Measurements from ENCODE around the gene COPB2. TPM values are rescaled to one million over a fixed set of nuclear protein-coding genes. Genes with fewer than 3 reads are reported as not detected.

The COPB2 gene
- total and polyA plus RNA-seq, 4 experiments from 2014 or later = 55.1 to 80.6 (median 79.0) TPM

DNA sequence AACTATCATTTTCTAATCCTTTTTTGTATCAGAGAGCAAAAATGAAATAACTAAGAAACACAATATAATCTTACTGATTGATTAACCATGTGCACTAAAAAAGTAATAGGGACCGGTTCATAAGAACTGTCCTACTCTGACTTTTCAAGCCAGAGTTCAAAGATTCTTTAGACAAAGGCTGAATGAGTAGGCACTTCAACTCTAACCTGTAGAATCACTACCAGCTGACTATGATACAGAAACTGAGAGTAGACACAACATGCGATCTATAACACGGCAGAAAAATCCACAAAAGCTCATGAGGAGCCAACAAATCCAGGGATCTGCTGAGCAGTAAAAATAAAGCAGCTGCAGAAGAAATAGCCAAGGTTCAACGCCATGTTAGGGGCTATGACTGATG is 8.9 kb downstream of the COPB2 start:
- Mint-ChIP-seq H3K9me3 (no peaks in the 10 kb centered on the region), H3K27ac (peak overlapping the region in 4 of 7 donors; percentile 7 to 63 (median 48)), H3K4me1 (peaks cover 19 to 40% (median 28%) of the 10 kb centered on the region in 4 donors), H3K4me3 (no peak overlapping the region), H3K27me3 (no peaks in the 10 kb centered on the region), H3K36me3 (peaks cover 38 to 59% of the 10 kb centered on the region in 2 donors)
- intact Hi-C loops (cut with micrococcal nuclease) = no loop called here
- H3K4me3 ChIP-seq (ENCODE audit: low read length in 2 of 2) = no peak overlapping the region
- no peak overlapping the region for H3K27ac ChIP-seq (ENCODE audit: low read depth, low read length)
- H3K4me1 ChIP-seq (ENCODE audit: insufficient read depth, low read length) = peaks cover 9% of the 10 kb centered on the region
- ChIA-PET CTCF (ENCODE audit: partially characterized antibody) (no interaction called here), POLR2A (ENCODE audit: partially characterized antibody) (interaction anchor here (1.2 kb wide), 1 partner anchor 9 kb away, joined by 3 read pairs; the partner anchor contains the start of gene COPB2)
- H3K27me3 ChIP-seq (ENCODE audit: insufficient read depth, low read length) = no peaks in the 10 kb centered on the region
- H3K36me3 ChIP-seq (ENCODE audit: insufficient read depth, low read length) = peaks cover 36% of the 10 kb centered on the region
- no peaks in the 10 kb centered on the region for H3K9me3 ChIP-seq (ENCODE audit: control insufficient read depth in 1 of 2, low read length in 2 of 2)
- DNase-seq = no peak

DNA sequence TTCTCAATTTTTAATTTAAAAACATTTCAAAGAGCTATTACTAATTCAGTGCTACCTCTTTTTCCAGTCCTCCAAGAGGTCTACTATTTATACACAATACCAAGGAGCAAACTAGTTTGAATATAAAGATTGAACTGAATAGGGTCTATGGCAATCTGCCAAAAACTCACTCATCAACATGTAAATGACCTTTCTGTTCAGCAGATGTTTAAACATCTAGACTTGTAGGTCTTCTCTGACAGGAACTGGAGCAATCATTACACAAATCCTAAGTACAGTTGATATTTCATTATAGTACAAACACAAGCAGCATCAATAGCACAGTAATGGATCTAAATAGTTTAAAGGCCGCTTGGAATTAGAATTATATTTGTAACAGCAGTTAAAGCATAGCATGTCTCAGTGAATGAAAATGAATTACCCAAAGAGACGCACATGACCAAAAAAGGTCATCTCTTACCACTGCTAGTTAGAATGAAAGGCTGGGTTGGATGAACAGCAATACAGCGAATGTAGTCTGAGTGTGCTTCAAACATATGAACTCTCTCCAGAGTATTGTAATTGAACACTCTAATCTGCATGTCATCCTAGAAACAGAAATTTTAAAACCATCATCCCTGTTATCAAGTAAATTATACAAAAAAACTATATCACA is 10.7 kb downstream of the COPB2 start:
- no peak for DNase-seq
- ChIA-PET POLR2A (ENCODE audit: partially characterized antibody) (no interaction called here), CTCF (ENCODE audit: partially characterized antibody) (no interaction called here)
- Histone ChIP-seq H3K4me3 (ENCODE audit: low read length in 2 of 2) (no peak overlapping the region), H3K4me1 (ENCODE audit: insufficient read depth, low read length) (peaks cover 3% of the 10 kb centered on the region), H3K36me3 (ENCODE audit: insufficient read depth, low read length) (peaks cover 53% of the 10 kb centered on the region), H3K27ac (ENCODE audit: low read depth, low read length) (no peak overlapping the region), H3K9me3 (ENCODE audit: control insufficient read depth in 1 of 2, low read length in 2 of 2) (no peaks in the 10 kb centered on the region), H3K27me3 (ENCODE audit: insufficient read depth, low read length) (no peaks in the 10 kb centered on the region)
- Mint-ChIP-seq H3K4me1 (peaks cover 14 to 31% (median 17%) of the 10 kb centered on the region in 4 donors), H3K27me3 (no peaks in the 10 kb centered on the region), H3K36me3 (peaks cover 49 to 68% of the 10 kb centered on the region in 2 donors), H3K9me3 (no peaks in the 10 kb centered on the region), H3K27ac (peak overlapping the region in 2 of 7 donors; percentile 32 to 65), H3K4me3 (no peak overlapping the region)
- intact Hi-C loops (cut with micrococcal nuclease) = no loop called here

DNA sequence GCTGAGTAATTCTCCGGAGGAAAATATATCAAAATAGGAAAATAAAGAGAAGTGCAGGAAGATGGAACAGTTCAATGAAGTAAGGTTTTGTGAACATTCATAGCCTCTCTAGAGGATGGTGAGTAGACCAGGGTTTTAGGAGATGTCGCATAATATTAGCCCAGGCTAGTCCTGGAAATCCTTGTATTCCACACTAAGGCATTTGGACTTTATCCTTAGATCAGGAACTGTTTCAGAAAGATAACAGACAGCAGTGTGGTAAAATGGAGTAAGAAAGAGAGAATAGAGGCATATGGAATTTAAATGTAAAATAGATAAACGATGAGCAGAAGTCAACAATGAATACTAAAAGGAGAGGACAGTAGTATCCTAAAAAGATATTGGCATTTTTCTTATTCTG is 12.1 kb downstream of the COPB2 start:
- Mint-ChIP-seq H3K4me3 (no peak overlapping the region), H3K9me3 (no peaks in the 10 kb centered on the region), H3K27me3 (no peaks in the 10 kb centered on the region), H3K4me1 (peaks cover 12 to 27% (median 14%) of the 10 kb centered on the region in 4 donors), H3K36me3 (peaks cover 57 to 74% of the 10 kb centered on the region in 2 donors), H3K27ac (peak overlapping the region in 2 of 7 donors; percentile 71 to 82)
- H3K9me3 ChIP-seq (ENCODE audit: control insufficient read depth in 1 of 2, low read length in 2 of 2) = no peaks in the 10 kb centered on the region
- no peak overlapping the region for H3K27ac ChIP-seq (ENCODE audit: low read depth, low read length)
- ChIA-PET CTCF (ENCODE audit: partially characterized antibody) (no interaction called here), POLR2A (ENCODE audit: partially characterized antibody) (no interaction called here)
- peaks cover 3% of the 10 kb centered on the region for H3K4me1 ChIP-seq (ENCODE audit: insufficient read depth, low read length)
- no peaks in the 10 kb centered on the region for H3K27me3 ChIP-seq (ENCODE audit: insufficient read depth, low read length)
- intact Hi-C loops (cut with micrococcal nuclease) = no loop called here
- no peak for DNase-seq
- H3K36me3 ChIP-seq (ENCODE audit: insufficient read depth, low read length) = peaks cover 62% of the 10 kb centered on the region
- no peak overlapping the region for H3K4me3 ChIP-seq (ENCODE audit: low read length in 2 of 2)

DNA sequence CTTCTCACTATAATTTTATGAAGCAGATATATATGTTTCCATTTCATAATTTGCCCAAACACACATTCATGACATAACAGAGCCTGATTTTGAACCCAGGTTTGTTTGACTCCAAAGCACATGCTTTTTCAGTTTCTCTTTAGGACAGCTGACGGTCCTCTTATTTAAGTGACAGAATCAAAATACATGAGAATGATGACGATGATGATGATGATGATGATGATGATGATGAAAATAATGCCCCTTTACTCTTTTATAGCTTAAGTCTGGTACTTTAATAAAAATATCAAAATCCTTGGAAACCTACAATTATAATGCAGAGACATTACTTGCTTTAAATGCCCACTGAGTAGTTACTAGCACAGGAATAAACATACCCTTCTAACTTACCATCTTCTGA is 15.3 kb downstream of the COPB2 start:
- H3K27ac Mint-ChIP-seq = peak overlapping the region in 1 of 7 donors; percentile 46
- no peaks in the 10 kb centered on the region for H3K27me3 Mint-ChIP-seq
- peaks cover 0 to 3% (median under 1%) of the 10 kb centered on the region in 4 donors for H3K4me1 Mint-ChIP-seq
- H3K4me3 ChIP-seq (ENCODE audit: low read length in 2 of 2) = no peak overlapping the region
- H3K9me3 Mint-ChIP-seq = no peaks in the 10 kb centered on the region
- ChIA-PET CTCF (ENCODE audit: partially characterized antibody) (no interaction called here), POLR2A (ENCODE audit: partially characterized antibody) (no interaction called here)
- no peaks in the 10 kb centered on the region for H3K4me1 ChIP-seq (ENCODE audit: insufficient read depth, low read length)
- H3K9me3 ChIP-seq (ENCODE audit: control insufficient read depth in 1 of 2, low read length in 2 of 2) = no peaks in the 10 kb centered on the region
- no peaks in the 10 kb centered on the region for H3K27me3 ChIP-seq (ENCODE audit: insufficient read depth, low read length)
- no peak for DNase-seq
- H3K36me3 ChIP-seq (ENCODE audit: insufficient read depth, low read length) = peaks cover 79% of the 10 kb centered on the region
- no peak overlapping the region for H3K27ac ChIP-seq (ENCODE audit: low read depth, low read length)
- intact Hi-C loops (cut with micrococcal nuclease) = no loop called here
- no peak overlapping the region for H3K4me3 Mint-ChIP-seq
- H3K36me3 Mint-ChIP-seq = peaks cover 66 to 80% of the 10 kb centered on the region in 2 donors

DNA sequence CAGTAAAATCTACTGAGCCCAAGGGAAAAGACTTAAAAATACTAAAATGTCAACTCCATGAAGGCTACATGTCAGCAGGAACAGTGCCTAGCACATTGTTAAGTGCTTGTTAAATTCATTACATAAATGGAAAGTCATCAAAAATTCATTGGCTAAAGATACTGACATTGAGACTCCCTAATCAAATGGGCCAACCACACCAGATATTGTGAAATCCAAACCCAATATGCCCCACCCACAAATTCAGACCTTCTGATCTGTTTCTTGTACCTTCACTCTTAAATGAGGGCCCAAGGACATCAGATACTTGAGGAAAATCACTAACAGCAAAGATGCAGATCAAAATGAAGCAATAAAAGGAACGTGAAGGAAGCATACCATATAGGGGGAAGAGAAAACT is 24.9 kb downstream of the COPB2 start:
- Mint-ChIP-seq H3K4me1 (peaks cover 0 to 12% (median 4%) of the 10 kb centered on the region in 4 donors), H3K27me3 (no peaks in the 10 kb centered on the region), H3K9me3 (no peaks in the 10 kb centered on the region), H3K4me3 (no peak overlapping the region), H3K36me3 (peaks cover 63 to 85% of the 10 kb centered on the region in 2 donors), H3K27ac (peak overlapping the region in 4 of 7 donors; percentile 9 to 73 (median 54))
- Histone ChIP-seq H3K4me3 (ENCODE audit: low read length in 2 of 2) (no peak overlapping the region), H3K36me3 (ENCODE audit: insufficient read depth, low read length) (peaks cover 61% of the 10 kb centered on the region), H3K4me1 (ENCODE audit: insufficient read depth, low read length) (no peaks in the 10 kb centered on the region), H3K27ac (ENCODE audit: low read depth, low read length) (no peak overlapping the region), H3K9me3 (ENCODE audit: control insufficient read depth in 1 of 2, low read length in 2 of 2) (no peaks in the 10 kb centered on the region), H3K27me3 (ENCODE audit: insufficient read depth, low read length) (no peaks in the 10 kb centered on the region)
- DNase-seq = no peak
- ChIA-PET CTCF (ENCODE audit: partially characterized antibody) (interaction anchor here (1.2 kb wide), 1 partner anchor 25 kb away, joined by 3 read pairs; the partner anchor contains the start of gene COPB2), POLR2A (ENCODE audit: partially characterized antibody) (no interaction called here)
- intact Hi-C loops (cut with micrococcal nuclease) = no loop called here

DNA sequence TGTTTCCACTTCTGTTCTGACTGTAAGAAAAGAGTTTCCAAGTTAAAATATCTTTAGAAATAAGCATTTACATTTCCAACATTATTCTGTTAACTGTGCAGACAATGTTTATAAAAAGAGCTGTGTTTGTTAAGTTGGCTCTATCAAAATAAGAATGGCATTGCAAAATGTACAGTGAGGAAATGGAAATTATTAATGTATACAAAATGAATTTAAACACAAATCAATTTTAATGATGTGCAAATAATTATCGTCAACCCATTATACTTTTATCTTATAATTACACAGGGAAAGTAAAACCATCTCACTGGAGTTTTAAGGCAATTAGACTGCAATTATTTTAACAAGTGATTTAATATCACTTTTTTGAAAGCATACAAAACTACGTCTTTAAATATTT is 28.2 kb downstream of the COPB2 start:
- ChIA-PET CTCF (ENCODE audit: partially characterized antibody) (interaction anchor here (0.6 kb wide), 1 partner anchor 1035 kb away, joined by 4 read pairs; no protein-coding TSS in a partner anchor), POLR2A (ENCODE audit: partially characterized antibody) (interaction anchor here (1.2 kb wide), 1 partner anchor 13 kb away, joined by 3 read pairs; no protein-coding TSS in a partner anchor)
- H3K36me3 Mint-ChIP-seq = peaks cover 56 to 84% of the 10 kb centered on the region in 2 donors
- Histone ChIP-seq H3K36me3 (ENCODE audit: insufficient read depth, low read length) (peaks cover 69% of the 10 kb centered on the region), H3K9me3 (ENCODE audit: control insufficient read depth in 1 of 2, low read length in 2 of 2) (no peaks in the 10 kb centered on the region), H3K4me1 (ENCODE audit: insufficient read depth, low read length) (no peaks in the 10 kb centered on the region), H3K27me3 (ENCODE audit: insufficient read depth, low read length) (no peaks in the 10 kb centered on the region), H3K27ac (ENCODE audit: low read depth, low read length) (no peak overlapping the region), H3K4me3 (ENCODE audit: low read length in 2 of 2) (no peak overlapping the region)
- intact Hi-C loops (cut with micrococcal nuclease) = no loop called here
- no peak overlapping the region for H3K4me3 Mint-ChIP-seq
- no peaks in the 10 kb centered on the region for H3K9me3 Mint-ChIP-seq
- no peaks in the 10 kb centered on the region for H3K27me3 Mint-ChIP-seq
- H3K4me1 Mint-ChIP-seq = peaks cover 0 to 10% (median 3%) of the 10 kb centered on the region in 4 donors
- DNase-seq = no peak
- peak overlapping the region in 2 of 7 donors; percentile 38 to 46 for H3K27ac Mint-ChIP-seq

DNA sequence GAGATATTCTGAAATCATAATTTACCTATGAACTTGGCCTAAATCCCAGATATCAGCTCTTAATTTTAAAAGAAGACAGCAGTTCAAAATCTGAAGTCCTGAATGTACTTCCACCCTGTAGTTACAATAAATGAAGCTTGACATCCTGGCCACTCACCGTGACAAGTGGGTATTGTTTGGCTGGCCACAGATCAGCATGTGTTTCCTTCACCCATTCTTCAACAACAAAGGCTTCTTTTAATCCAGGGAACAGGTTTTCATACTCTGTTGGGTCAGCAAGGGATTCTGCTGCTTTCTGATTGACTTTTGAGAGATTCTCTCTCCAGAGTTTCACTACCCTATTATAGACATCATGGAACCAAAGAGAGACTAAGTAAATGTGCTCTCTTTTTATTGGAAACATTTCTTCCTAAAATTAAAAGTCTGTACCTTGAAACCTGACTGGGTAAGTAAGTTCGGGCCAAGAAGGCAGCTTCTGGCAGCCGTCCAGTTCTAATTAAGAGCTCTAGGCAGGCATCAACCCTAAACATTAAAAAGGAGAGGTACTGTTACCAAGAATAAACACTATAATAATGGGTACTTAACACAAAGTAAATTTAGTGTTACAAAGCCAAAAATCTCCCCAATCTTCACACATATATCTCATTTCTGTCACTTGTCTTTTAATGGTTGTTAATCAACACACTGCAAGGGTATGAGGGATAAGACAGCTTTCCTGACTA is 30.4 kb downstream of the COPB2 start:
- peak overlapping the region in 2 of 7 donors; percentile 32 to 37 for H3K27ac Mint-ChIP-seq
- intact Hi-C loops (cut with micrococcal nuclease) = no loop called here

More for the DNA sequence above, 30.4 kb downstream of the COPB2 start:
- no peaks in the 10 kb centered on the region for H3K4me1 ChIP-seq (ENCODE audit: insufficient read depth, low read length)
- H3K9me3 ChIP-seq (ENCODE audit: control insufficient read depth in 1 of 2, low read length in 2 of 2) = no peaks in the 10 kb centered on the region
- ChIA-PET CTCF (ENCODE audit: partially characterized antibody) (interaction anchor here (1.6 kb wide), 1 partner anchor 30 kb away, joined by 3 read pairs; no protein-coding TSS in a partner anchor), POLR2A (ENCODE audit: partially characterized antibody) (no interaction called here)
- Mint-ChIP-seq H3K4me1 (peaks cover 0 to 8% (median 0%) of the 10 kb centered on the region in 4 donors), H3K9me3 (no peaks in the 10 kb centered on the region), H3K36me3 (peaks cover 56 to 83% of the 10 kb centered on the region in 2 donors), H3K4me3 (no peak overlapping the region), H3K27me3 (no peaks in the 10 kb centered on the region)
- no peak overlapping the region for H3K4me3 ChIP-seq (ENCODE audit: low read length in 2 of 2)
- H3K36me3 ChIP-seq (ENCODE audit: insufficient read depth, low read length) = peaks cover 70% of the 10 kb centered on the region
- H3K27ac ChIP-seq (ENCODE audit: low read depth, low read length) = no peak overlapping the region
- no peaks in the 10 kb centered on the region for H3K27me3 ChIP-seq (ENCODE audit: insufficient read depth, low read length)
- no peak for DNase-seq

Measured in CD4-positive, alpha-beta memory T cell (primary cell).